ENCODE measurements around the gene ARHGAP24.
"Not testable (repeated sequence)": the region's sequence is repeated elsewhere in the genome, so short reads cannot be mapped to it uniquely, and the experiment has no call there.

ARHGAP24 gene

DNA sequence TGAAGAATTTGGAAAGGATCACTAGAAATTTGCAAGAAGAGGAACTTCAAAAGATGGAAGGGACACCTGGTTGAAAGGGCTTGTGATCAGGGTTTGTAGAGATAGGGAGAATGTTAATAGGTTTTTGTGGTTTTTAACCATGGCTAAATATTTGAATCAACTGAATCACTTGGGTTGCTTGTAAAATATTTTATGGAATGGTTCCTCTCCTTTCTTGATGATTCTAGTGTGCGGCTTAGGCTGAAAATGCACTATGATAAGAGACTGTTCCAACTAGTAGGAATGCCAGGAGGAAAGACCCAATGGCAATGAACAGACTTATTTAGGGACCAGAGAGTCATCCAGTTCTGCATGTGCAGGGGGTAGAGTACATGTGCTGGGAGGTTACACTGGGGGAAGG lies 408.2 kb downstream of the ARHGAP24 start:
- Histone ChIP-seq H3K9ac (ENCODE audit: low read length) (no peak overlapping the region), H3K4me3 (ENCODE audit: low read length) (no peak overlapping the region), H3K36me3 (ENCODE audit: control insufficient read depth, insufficient read depth, low read length) (no peaks in the 10 kb centered on the region)

GRCh38 chr4:85884251-85884650 lies 409.3 kb downstream of the ARHGAP24 start:
- Histone ChIP-seq H3K36me3 (ENCODE audit: control insufficient read depth, insufficient read depth, low read length) (no peaks in the 10 kb centered on the region), H3K9ac (ENCODE audit: low read length) (no peak overlapping the region), H3K27me3 (ENCODE audit: control insufficient read depth, insufficient read depth, low read length) (no peaks in the 10 kb centered on the region), H3K9me3 (ENCODE audit: control insufficient read depth, low read length) (no peaks in the 10 kb centered on the region), H3K4me1 (ENCODE audit: control insufficient read depth, insufficient read depth, low read length) (peaks cover 9% of the 10 kb centered on the region), H3K4me3 (ENCODE audit: low read length) (no peak overlapping the region)

More for the DNA sequence above, 408.2 kb downstream of the ARHGAP24 start:
- H3K9me3 ChIP-seq (ENCODE audit: control insufficient read depth, low read length) = no peaks in the 10 kb centered on the region
- H3K4me1 ChIP-seq (ENCODE audit: control insufficient read depth, insufficient read depth, low read length) = peaks cover 9% of the 10 kb centered on the region
- no peaks in the 10 kb centered on the region for H3K27me3 ChIP-seq (ENCODE audit: control insufficient read depth, insufficient read depth, low read length)

- peaks cover 24% of the 10 kb centered on the region for H3K4me1 ChIP-seq (ENCODE audit: control insufficient read depth, insufficient read depth, low read length)
- no peaks in the 10 kb centered on the region for H3K9me3 ChIP-seq (ENCODE audit: control insufficient read depth, low read length)
- no peaks in the 10 kb centered on the region for H3K36me3 ChIP-seq (ENCODE audit: control insufficient read depth, insufficient read depth, low read length)
- H3K27me3 ChIP-seq (ENCODE audit: control insufficient read depth, insufficient read depth, low read length) = no peaks in the 10 kb centered on the region
- H3K9ac ChIP-seq (ENCODE audit: low read length) = no peak overlapping the region
- no peak overlapping the region for H3K4me3 ChIP-seq (ENCODE audit: low read length)
Observed at GRCh38 chr4:85886665-85887064, 411.7 kb downstream of the ARHGAP24 start.

GRCh38 chr4:85889314-85889713 lies 414.4 kb downstream of the ARHGAP24 start:
- Histone ChIP-seq H3K4me1 (ENCODE audit: control insufficient read depth, insufficient read depth, low read length) (peaks cover 24% of the 10 kb centered on the region), H3K27me3 (ENCODE audit: control insufficient read depth, insufficient read depth, low read length) (no peaks in the 10 kb centered on the region), H3K36me3 (ENCODE audit: control insufficient read depth, insufficient read depth, low read length) (no peaks in the 10 kb centered on the region), H3K4me3 (ENCODE audit: low read length) (no peak overlapping the region), H3K9ac (ENCODE audit: low read length) (no peak overlapping the region), H3K9me3 (ENCODE audit: control insufficient read depth, low read length) (no peaks in the 10 kb centered on the region)

DNA sequence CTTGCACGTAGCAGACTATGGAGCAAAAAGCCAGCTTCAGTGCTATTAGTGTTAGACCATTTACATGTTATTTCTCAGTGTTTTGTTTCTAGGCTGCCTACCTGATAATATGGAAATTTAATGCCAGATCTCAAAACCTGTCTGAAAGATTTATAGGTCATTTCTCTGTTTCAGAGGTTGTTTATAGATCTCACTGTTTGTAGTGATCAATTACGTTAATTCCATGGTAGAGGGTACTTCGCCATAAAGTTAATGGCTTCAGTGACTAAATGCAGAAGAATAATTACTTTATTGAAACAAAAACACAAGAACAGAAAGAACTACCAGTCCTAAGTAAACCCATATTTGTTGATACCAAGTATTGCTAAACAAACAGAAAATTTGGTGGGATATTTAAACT lies 420.8 kb downstream of the ARHGAP24 start:
- H3K36me3 ChIP-seq (ENCODE audit: control insufficient read depth, insufficient read depth, low read length) = no peaks in the 10 kb centered on the region
- H3K4me3 ChIP-seq (ENCODE audit: low read length) = no peak overlapping the region
- H3K9ac ChIP-seq (ENCODE audit: low read length) = no peak overlapping the region
- H3K4me1 ChIP-seq (ENCODE audit: control insufficient read depth, insufficient read depth, low read length) = peaks cover under 1% of the 10 kb centered on the region
- H3K9me3 ChIP-seq (ENCODE audit: control insufficient read depth, low read length) = no peaks in the 10 kb centered on the region
- no peaks in the 10 kb centered on the region for H3K27me3 ChIP-seq (ENCODE audit: control insufficient read depth, insufficient read depth, low read length)

DNA sequence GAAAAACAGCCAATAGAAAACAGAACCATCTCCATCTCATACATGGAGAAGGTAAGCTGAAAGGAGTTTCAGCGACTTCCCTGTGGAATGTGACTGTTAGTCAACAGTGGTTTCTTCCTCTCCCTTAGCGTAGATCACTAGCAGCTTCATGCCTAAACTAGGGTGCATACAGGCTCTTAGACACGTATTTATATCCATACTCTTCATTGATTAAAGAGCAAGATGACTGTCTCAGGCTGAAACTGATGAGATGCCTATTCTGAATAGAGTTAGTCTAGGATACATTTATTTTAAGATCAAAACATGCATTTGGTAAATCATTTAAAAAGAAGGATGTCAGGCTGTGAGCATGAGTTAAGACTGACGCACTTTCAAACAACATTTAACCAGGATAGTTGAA lies 423.3 kb downstream of the ARHGAP24 start:
- Histone ChIP-seq H3K9me3 (ENCODE audit: control insufficient read depth, low read length) (no peaks in the 10 kb centered on the region), H3K4me3 (ENCODE audit: low read length) (no peak overlapping the region), H3K9ac (ENCODE audit: low read length) (no peak overlapping the region), H3K36me3 (ENCODE audit: control insufficient read depth, insufficient read depth, low read length) (no peaks in the 10 kb centered on the region), H3K4me1 (ENCODE audit: control insufficient read depth, insufficient read depth, low read length) (no peaks in the 10 kb centered on the region), H3K27me3 (ENCODE audit: control insufficient read depth, insufficient read depth, low read length) (no peaks in the 10 kb centered on the region)

DNA sequence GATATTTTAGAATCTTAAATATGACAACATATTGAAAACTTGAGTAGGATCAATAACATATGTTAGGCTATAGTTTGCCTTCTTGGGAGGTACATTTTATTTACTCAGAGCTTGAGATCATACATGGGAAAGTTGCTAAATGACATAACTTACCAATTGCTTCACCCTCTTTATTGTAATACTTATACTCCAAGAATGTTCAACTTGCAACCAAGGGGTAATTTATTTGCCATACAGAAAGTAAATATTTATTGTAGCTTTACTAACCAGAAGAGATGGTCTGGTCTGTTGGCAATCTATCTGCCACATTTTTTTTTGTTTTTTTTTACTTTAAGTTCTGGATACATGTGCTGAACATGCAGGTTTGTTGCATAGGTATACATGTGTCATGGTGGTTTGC lies 426.6 kb downstream of the ARHGAP24 start:
- H3K9ac ChIP-seq (ENCODE audit: low read length) = no peak overlapping the region

GRCh38 chr4:85902647-85903046 lies 427.7 kb downstream of the ARHGAP24 start:
- H3K4me1 ChIP-seq (ENCODE audit: control insufficient read depth, insufficient read depth, low read length); H3K27me3 ChIP-seq (ENCODE audit: control insufficient read depth, insufficient read depth, low read length); H3K9ac ChIP-seq (ENCODE audit: low read length); H3K9me3 ChIP-seq (ENCODE audit: control insufficient read depth, low read length); H3K4me3 ChIP-seq (ENCODE audit: low read length); H3K36me3 ChIP-seq (ENCODE audit: control insufficient read depth, insufficient read depth, low read length): not testable (repeated sequence)

More for the DNA sequence above, 426.6 kb downstream of the ARHGAP24 start:
- Histone ChIP-seq H3K27me3 (ENCODE audit: control insufficient read depth, insufficient read depth, low read length) (no peaks in the 10 kb centered on the region), H3K9me3 (ENCODE audit: control insufficient read depth, low read length) (no peaks in the 10 kb centered on the region), H3K4me1 (ENCODE audit: control insufficient read depth, insufficient read depth, low read length) (peaks cover 4% of the 10 kb centered on the region), H3K36me3 (ENCODE audit: control insufficient read depth, insufficient read depth, low read length) (no peaks in the 10 kb centered on the region), H3K4me3 (ENCODE audit: low read length) (no peak overlapping the region)

DNA sequence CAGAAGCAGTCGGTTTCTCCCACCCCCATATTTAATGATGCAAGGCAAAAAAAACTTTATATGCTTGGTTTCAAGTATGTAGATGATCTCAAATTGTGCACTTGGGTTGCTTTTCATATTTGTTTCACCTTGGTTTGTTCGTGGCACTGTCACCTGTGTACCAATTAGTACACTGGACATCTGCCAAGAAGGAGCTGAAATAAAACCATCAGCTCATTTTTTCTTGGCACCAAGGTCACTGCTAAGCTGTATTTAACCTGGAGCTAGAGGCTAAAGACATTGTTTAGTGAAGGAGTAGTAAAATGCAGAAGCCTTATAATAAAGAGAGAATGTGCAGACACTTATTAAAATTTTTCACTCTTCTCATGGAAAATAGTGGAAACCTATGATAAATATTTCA lies 430.8 kb downstream of the ARHGAP24 start:
- Histone ChIP-seq H3K36me3 (ENCODE audit: control insufficient read depth, insufficient read depth, low read length) (no peaks in the 10 kb centered on the region), H3K9ac (ENCODE audit: low read length) (no peak overlapping the region), H3K27me3 (ENCODE audit: control insufficient read depth, insufficient read depth, low read length) (no peaks in the 10 kb centered on the region), H3K9me3 (ENCODE audit: control insufficient read depth, low read length) (no peaks in the 10 kb centered on the region), H3K4me3 (ENCODE audit: low read length) (no peak overlapping the region), H3K4me1 (ENCODE audit: control insufficient read depth, insufficient read depth, low read length) (peaks cover 9% of the 10 kb centered on the region)

DNA sequence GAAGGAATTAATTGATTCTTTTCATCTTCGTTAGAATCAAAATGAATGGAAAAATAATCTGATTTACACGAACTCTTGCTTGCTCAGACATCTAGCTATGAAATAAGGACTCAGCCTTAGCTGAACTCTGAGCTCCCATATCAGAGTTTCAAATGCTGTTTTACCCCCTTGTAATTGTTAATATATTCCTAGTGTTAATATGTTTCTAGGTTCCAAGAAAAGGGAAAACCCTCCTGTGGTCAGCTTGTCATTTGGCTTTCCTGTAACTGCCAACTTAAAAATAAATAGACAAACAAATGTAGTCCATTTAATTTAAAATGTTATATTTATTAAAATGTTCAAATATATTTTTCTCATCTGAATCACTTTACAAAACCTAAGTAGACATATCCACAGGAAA lies 432.1 kb downstream of the ARHGAP24 start:
- Histone ChIP-seq H3K27me3 (ENCODE audit: control insufficient read depth, insufficient read depth, low read length) (no peaks in the 10 kb centered on the region), H3K4me1 (ENCODE audit: control insufficient read depth, insufficient read depth, low read length) (peaks cover 9% of the 10 kb centered on the region), H3K4me3 (ENCODE audit: low read length) (no peak overlapping the region), H3K9ac (ENCODE audit: low read length) (no peak overlapping the region), H3K36me3 (ENCODE audit: control insufficient read depth, insufficient read depth, low read length) (no peaks in the 10 kb centered on the region), H3K9me3 (ENCODE audit: control insufficient read depth, low read length) (no peaks in the 10 kb centered on the region)

- Histone ChIP-seq H3K9me3 (ENCODE audit: control insufficient read depth, low read length) (no peaks in the 10 kb centered on the region), H3K4me3 (ENCODE audit: low read length) (no peak overlapping the region), H3K4me1 (ENCODE audit: control insufficient read depth, insufficient read depth, low read length) (peaks cover 22% of the 10 kb centered on the region), H3K36me3 (ENCODE audit: control insufficient read depth, insufficient read depth, low read length) (no peaks in the 10 kb centered on the region), H3K9ac (ENCODE audit: low read length) (no peak overlapping the region), H3K27me3 (ENCODE audit: control insufficient read depth, insufficient read depth, low read length) (no peaks in the 10 kb centered on the region)
Observed at GRCh38 chr4:85909851-85910250, 434.9 kb downstream of the ARHGAP24 start.

DNA sequence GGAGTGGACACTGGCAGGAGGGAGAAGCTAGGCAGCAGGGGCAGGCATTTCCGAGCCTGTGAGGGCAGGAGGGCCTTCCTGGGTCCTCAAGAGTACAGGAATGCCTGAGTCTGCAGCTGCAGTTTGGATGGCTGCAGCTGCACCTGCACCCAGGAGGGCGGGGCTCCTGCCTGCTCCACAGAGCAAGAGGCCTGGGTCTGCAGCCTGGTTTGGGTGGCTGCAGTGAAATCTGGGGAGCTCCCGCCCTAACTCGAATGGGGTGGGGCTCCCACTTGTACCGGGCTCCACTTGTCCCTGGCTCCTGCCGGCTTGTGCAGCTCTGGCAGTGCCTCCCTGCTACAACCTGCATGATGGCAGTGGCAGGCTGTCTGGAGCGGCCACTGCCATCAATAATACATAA lies 436.0 kb downstream of the ARHGAP24 start:
- no peaks in the 10 kb centered on the region for H3K9me3 ChIP-seq (ENCODE audit: control insufficient read depth, low read length)
- no peaks in the 10 kb centered on the region for H3K36me3 ChIP-seq (ENCODE audit: control insufficient read depth, insufficient read depth, low read length)
- H3K4me3 ChIP-seq (ENCODE audit: low read length) = no peak overlapping the region
- peaks cover 18% of the 10 kb centered on the region for H3K4me1 ChIP-seq (ENCODE audit: control insufficient read depth, insufficient read depth, low read length)
- H3K27me3 ChIP-seq (ENCODE audit: control insufficient read depth, insufficient read depth, low read length) = no peaks in the 10 kb centered on the region
- H3K9ac ChIP-seq (ENCODE audit: low read length) = no peak overlapping the region

- no peaks in the 10 kb centered on the region for H3K36me3 ChIP-seq (ENCODE audit: control insufficient read depth, insufficient read depth, low read length)
- H3K27me3 ChIP-seq (ENCODE audit: control insufficient read depth, insufficient read depth, low read length) = no peaks in the 10 kb centered on the region
- H3K4me1 ChIP-seq (ENCODE audit: control insufficient read depth, insufficient read depth, low read length) = peaks cover 20% of the 10 kb centered on the region
- H3K4me3 ChIP-seq (ENCODE audit: low read length) = no peak overlapping the region
- no peaks in the 10 kb centered on the region for H3K9me3 ChIP-seq (ENCODE audit: control insufficient read depth, low read length)
- H3K9ac ChIP-seq (ENCODE audit: low read length) = no peak overlapping the region
Observed at GRCh38 chr4:85913931-85914694, 439.2 kb downstream of the ARHGAP24 start.
